Colonic mucosa (tissue), 4 donors: ENCODE data around the gene ME2. TPM values are rescaled to one million over a fixed set of nuclear protein-coding genes. Genes with fewer than 3 reads are reported as not detected.

Experiments
- DNase-seq: peaks from one replicate; pipeline ENCODE4 v3.0.0-alpha.2; 2020
- H3K27ac ChIP-seq: fragments of 200-600 bp; one replicate; pipeline ENCODE4 v1.8.0; 2021
- H3K27me3 ChIP-seq: fragments of 200-600 bp; one replicate; pipeline ENCODE4 v1.8.0; 2021
- H3K36me3 ChIP-seq: fragments of 200-600 bp; one replicate; pipeline ENCODE4 v1.8.0; 2021
- H3K4me1 ChIP-seq: fragments of 200-600 bp; one replicate; pipeline ENCODE4 v1.8.0; 2021; ENCODE audit warnings: mild to moderate bottlenecking
- H3K4me3 ChIP-seq: fragments of 200-600 bp; one replicate; pipeline ENCODE4 v1.8.0; 2021
- H3K9ac ChIP-seq, 2 donors: one replicate each; pipeline ENCODE4 v1.7.0; 2013; ENCODE audit warnings: control low read depth in 2 of 2, low read depth in 2 of 2, low read length in 2 of 2
- H3K9me3 ChIP-seq: fragments of 200-600 bp; one replicate; pipeline ENCODE4 v1.8.0; 2021
- intact Hi-C: fragments of 100-400 bp; cut with DNase I; formaldehyde crosslinking; loops from one replicate; pipeline ENCODE4 v1.14.1; 2022
- total RNA-seq, 2 donors: library from RNA; stranded (reverse); fragmentation: NEBNext Ultra II Directional in 1 of 2; extraction: Animal tissue kit (Norgen Biotek cat#: 25700) in 1 of 2; gene quantifications; one replicate each; pipeline ENCODE4 v1.2.1, GENCODE V29; 2021
- TF ChIP-seq, protein P1 (sequence below): fragments of 200-600 bp; IDR thresholded peaks from one replicate; pipeline ENCODE4 v1.8.0; 2022; ENCODE audit warnings: antibody characterized with exemption, mild to moderate bottlenecking
- donor health status: healthy.
- donor health status: DM: no; HTN: no; CAD: no.
- donor health status: DM: no; HTN: no; CAD: no.

ME2 gene
- total RNA-seq, 2 donors from 2014 or later = 59.4 to 76.5 TPM

DNA sequence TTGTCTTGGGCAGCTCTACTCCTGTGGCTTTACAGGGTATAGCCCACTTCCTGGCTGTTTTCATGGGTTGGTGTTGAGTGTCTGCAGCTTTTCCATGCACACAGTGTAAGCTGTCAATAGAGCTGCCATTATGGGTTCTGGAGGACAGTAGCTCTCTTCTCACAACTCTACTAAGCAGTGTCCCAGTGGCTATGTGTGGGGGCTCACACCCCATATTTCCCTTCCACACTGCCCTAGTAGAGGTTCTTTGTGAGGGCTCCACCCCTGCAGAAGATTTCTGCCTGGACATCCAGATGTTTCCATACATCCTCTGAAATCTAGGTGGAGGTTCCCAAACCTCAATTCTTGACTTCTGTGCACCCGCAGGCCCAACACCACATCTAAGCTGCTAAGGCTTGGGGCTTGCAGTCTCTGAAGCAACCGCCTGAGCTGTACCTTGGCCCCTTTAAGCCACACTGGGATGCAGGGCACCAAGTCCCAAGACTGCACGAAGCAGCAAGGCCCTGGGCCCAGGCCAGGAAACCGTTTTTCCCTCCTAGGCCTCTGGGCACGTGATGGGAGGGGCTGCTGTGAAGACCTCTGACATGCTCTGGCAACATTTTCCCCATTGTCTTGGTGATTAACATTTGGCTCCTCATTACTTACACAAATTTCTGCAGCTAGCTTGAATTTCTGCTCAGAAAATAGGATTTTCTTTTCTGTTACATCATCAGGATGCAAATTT lies 98.3 kb downstream of the ME2 start:
- H3K9me3 ChIP-seq = no peaks in the 10 kb centered on the region
- TF ChIP-seq, protein P1, sequence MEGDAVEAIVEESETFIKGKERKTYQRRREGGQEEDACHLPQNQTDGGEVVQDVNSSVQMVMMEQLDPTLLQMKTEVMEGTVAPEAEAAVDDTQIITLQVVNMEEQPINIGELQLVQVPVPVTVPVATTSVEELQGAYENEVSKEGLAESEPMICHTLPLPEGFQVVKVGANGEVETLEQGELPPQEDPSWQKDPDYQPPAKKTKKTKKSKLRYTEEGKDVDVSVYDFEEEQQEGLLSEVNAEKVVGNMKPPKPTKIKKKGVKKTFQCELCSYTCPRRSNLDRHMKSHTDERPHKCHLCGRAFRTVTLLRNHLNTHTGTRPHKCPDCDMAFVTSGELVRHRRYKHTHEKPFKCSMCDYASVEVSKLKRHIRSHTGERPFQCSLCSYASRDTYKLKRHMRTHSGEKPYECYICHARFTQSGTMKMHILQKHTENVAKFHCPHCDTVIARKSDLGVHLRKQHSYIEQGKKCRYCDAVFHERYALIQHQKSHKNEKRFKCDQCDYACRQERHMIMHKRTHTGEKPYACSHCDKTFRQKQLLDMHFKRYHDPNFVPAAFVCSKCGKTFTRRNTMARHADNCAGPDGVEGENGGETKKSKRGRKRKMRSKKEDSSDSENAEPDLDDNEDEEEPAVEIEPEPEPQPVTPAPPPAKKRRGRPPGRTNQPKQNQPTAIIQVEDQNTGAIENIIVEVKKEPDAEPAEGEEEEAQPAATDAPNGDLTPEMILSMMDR = no peak
- H3K4me1 ChIP-seq = peaks cover 4% of the 10 kb centered on the region
- H3K4me3 ChIP-seq = no peak overlapping the region
- H3K27me3 ChIP-seq = no peaks in the 10 kb centered on the region
- H3K9ac ChIP-seq = no peak overlapping the region
- no peak for DNase-seq
- H3K36me3 ChIP-seq = no peaks in the 10 kb centered on the region
- no peak overlapping the region for H3K27ac ChIP-seq
- intact Hi-C loops = no loop called here

GRCh38 chr18:50981381-50981780 lies 102.5 kb downstream of the ME2 start:
- H3K9me3 ChIP-seq = no peaks in the 10 kb centered on the region
- DNase-seq = no peak
- H3K9ac ChIP-seq = peak overlapping the region in 1 of 2 donors; percentile 59
- no peaks in the 10 kb centered on the region for H3K36me3 ChIP-seq
- TF ChIP-seq, protein P1 = no peak
- no peaks in the 10 kb centered on the region for H3K27me3 ChIP-seq
- intact Hi-C loops = no loop called here
- H3K4me1 ChIP-seq = peaks cover 4% of the 10 kb centered on the region
- H3K4me3 ChIP-seq = no peak overlapping the region
- H3K27ac ChIP-seq = peak overlapping the region; percentile 66

DNA sequence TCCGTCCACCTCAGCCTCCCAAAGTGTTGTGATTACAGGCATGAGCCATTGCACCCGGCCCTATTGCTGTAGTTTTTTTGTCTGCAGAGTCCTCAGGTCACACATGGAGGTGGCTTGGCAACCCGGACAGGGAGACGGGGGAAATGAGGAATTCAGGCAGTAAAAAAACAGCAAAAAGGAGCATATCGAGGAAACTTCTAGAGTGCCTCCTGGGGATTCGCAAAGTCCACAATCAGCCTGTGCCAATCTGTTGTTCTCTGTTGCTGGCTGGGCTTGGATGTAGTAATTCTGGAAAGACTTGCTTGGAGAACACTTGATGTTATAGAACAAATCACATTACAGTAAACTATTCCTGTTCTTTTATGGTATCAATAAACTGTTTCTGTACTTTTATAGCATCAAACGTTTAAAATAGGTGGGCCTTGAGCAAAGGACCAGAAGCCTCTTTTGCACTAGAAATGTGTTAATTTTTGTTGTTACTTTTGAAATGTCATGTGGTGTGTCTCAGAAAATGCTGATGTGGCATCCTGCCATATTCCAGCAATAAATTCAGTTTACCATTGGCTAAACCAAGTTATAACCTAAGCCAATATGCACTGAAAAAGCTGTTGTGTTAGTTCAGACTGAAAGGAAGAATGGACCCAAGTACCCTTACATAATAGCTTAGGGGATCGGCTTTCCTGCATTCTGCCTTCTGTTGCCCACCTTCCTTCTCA lies 103.3 kb downstream of the ME2 start:
- TF ChIP-seq, protein P1 = no peak
- intact Hi-C loops = no loop called here
- H3K9me3 ChIP-seq = no peaks in the 10 kb centered on the region
- H3K9ac ChIP-seq = peak overlapping the region in 1 of 2 donors; percentile 59
- peaks cover 4% of the 10 kb centered on the region for H3K4me1 ChIP-seq
- DNase-seq = peak; percentile 51
- no peak overlapping the region for H3K4me3 ChIP-seq
- H3K27me3 ChIP-seq = no peaks in the 10 kb centered on the region
- H3K27ac ChIP-seq = peak overlapping the region; percentile 66
- no peaks in the 10 kb centered on the region for H3K36me3 ChIP-seq

DNA sequence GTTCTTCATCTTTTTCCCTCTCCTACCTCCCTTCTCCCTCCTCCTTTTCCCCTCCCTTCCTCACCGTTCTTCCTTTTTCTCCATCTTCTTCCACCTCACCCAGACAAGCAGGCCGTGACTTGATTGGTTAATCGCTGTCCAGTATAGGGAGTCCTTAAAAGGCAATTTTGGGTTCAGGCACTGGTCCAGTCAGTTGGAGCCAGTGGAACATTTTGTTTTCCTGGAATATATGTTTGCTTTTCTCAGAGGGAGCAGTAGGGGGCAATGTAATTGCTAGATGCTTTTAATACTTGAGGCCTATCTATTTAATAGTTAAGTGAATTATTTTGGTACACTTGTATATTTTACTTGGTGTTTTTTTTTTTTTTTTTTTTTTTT lies 103.9 kb downstream of the ME2 start:
- H3K36me3 ChIP-seq = no peaks in the 10 kb centered on the region
- no peak for DNase-seq
- H3K9me3 ChIP-seq = no peaks in the 10 kb centered on the region
- intact Hi-C loops = no loop called here
- peak overlapping the region in 1 of 2 donors; percentile 59 for H3K9ac ChIP-seq
- H3K27me3 ChIP-seq = no peaks in the 10 kb centered on the region
- TF ChIP-seq, protein P1 = no peak
- H3K4me1 ChIP-seq = peaks cover 4% of the 10 kb centered on the region
- H3K27ac ChIP-seq = peak overlapping the region; percentile 66
- H3K4me3 ChIP-seq = no peak overlapping the region

- Histone ChIP-seq H3K4me1 (no peaks in the 10 kb centered on the region), H3K36me3 (no peaks in the 10 kb centered on the region), H3K27ac (no peak overlapping the region), H3K9ac (no peak overlapping the region), H3K27me3 (no peaks in the 10 kb centered on the region), H3K9me3 (no peaks in the 10 kb centered on the region), H3K4me3 (no peak overlapping the region)
- intact Hi-C loops = no loop called here
- TF ChIP-seq, protein P1 = no peak
- no peak for DNase-seq
These were observed 107.6 kb downstream of the ME2 start for GRCh38 chr18:50986360-50987087.
